Activated B cell treated with CpG ODN at 0.5 μM for 24 hours (primary cell): Measurements from ENCODE around the gene PUM2. TPM values are rescaled to one million over a fixed set of nuclear protein-coding genes. Genes with fewer than 3 reads are reported as not detected.

Source experiments
- ATAC-seq: fragments of 200-7000 bp; cut with Tn5 transposase; one replicate; pipeline ENCODE4 v1.10.0; 2021; ENCODE audit warnings: low read depth, mild to moderate bottlenecking, moderate library complexity
- CTCF ChIA-PET: fragments of 350-600 bp; sonication (Branson Sonifier 250); formaldehyde crosslinking; loops from one replicate; lab custom pipeline; 2021; ENCODE audit warnings: antibody characterized with exemption; lab: Charles Lee
- POLR2A ChIA-PET: fragments of 350-600 bp; sonication (Branson Sonifier 250); formaldehyde crosslinking; loops from one replicate; lab custom pipeline; 2021; ENCODE audit warnings: antibody characterized with exemption; lab: Charles Lee
- DNase-seq: peaks from one replicate; pipeline ENCODE4 v3.0.0; 2022
- H3K27ac Mint-ChIP-seq: one replicate; pipeline ENCODE4 v1.8.0; 2020; ENCODE audit warnings: mixed read lengths
- H3K27me3 Mint-ChIP-seq: one replicate; pipeline ENCODE4 v1.8.0; 2021; ENCODE audit warnings: mixed read lengths
- H3K36me3 Mint-ChIP-seq: one replicate; pipeline ENCODE4 v1.8.0; 2021; ENCODE audit warnings: low read depth, mixed read lengths
- H3K4me1 Mint-ChIP-seq: one replicate; pipeline ENCODE4 v1.8.0; 2021; ENCODE audit warnings: mixed read lengths
- H3K4me3 Mint-ChIP-seq: one replicate; pipeline ENCODE4 v1.8.0; 2020; ENCODE audit warnings: mild to moderate bottlenecking, mixed read lengths
- H3K9me3 Mint-ChIP-seq: one replicate; pipeline ENCODE4 v1.8.0; 2020; ENCODE audit warnings: mixed read lengths
- intact Hi-C: fragments of 100-400 bp; cut with micrococcal nuclease; formaldehyde crosslinking; loops from one replicate; pipeline ENCODE4 v1.15.1; 2024
- total RNA-seq: library from RNA; stranded (reverse); gene quantifications from 2 replicates; pipeline ENCODE4 v1.2.3, GENCODE V29; 2022
- TF ChIP-seq, protein P1 (sequence below): fragments of 200-600 bp; IDR thresholded peaks from one replicate; pipeline ENCODE4 v1.8.0; 2022; ENCODE audit warnings: antibody characterized with exemption, mild to moderate bottlenecking

PUM2 gene
- total RNA-seq, 1 donor from 2014 or later, result 110 TPM

DNA sequence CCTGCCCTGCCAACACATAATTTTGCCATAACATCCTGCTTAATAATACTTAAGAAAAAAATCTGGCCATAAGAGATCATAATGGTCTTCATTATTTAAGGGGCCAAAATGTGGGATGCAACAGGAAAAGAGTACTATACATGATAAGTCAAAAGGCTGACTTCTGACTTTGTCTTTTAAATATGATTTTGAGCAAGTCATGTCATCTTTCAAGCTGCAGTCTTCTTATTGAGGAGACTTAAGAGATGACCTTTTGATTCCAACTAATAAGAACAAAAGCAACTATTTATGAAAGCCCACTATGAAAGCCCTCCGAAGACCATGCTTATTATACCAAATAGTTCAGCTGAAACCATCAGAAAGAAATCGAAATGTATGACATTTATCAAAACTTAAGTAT, 41.6 kb downstream of the PUM2 start:
- ATAC-seq, result no peak
- TF ChIP-seq, protein P1, sequence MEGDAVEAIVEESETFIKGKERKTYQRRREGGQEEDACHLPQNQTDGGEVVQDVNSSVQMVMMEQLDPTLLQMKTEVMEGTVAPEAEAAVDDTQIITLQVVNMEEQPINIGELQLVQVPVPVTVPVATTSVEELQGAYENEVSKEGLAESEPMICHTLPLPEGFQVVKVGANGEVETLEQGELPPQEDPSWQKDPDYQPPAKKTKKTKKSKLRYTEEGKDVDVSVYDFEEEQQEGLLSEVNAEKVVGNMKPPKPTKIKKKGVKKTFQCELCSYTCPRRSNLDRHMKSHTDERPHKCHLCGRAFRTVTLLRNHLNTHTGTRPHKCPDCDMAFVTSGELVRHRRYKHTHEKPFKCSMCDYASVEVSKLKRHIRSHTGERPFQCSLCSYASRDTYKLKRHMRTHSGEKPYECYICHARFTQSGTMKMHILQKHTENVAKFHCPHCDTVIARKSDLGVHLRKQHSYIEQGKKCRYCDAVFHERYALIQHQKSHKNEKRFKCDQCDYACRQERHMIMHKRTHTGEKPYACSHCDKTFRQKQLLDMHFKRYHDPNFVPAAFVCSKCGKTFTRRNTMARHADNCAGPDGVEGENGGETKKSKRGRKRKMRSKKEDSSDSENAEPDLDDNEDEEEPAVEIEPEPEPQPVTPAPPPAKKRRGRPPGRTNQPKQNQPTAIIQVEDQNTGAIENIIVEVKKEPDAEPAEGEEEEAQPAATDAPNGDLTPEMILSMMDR, result no peak
- ChIA-PET CTCF (interaction anchor here (1.4 kb wide), 1 partner anchor 17 kb away, joined by 8 read pairs; no protein-coding TSS in a partner anchor), POLR2A (no interaction called here)
- Mint-ChIP-seq H3K9me3 (no peaks in the 10 kb centered on the region), H3K36me3 (peaks cover 71% of the 10 kb centered on the region), H3K4me3 (no peak overlapping the region), H3K27ac (no peak overlapping the region), H3K4me1 (no peaks in the 10 kb centered on the region), H3K27me3 (no peaks in the 10 kb centered on the region)
- no peak for DNase-seq
- intact Hi-C loops, result loop anchor here (2.0 kb wide), 1 partner anchor 14 kb away; no protein-coding TSS in a partner anchor

- H3K27me3 Mint-ChIP-seq, result no peaks in the 10 kb centered on the region
- no peaks in the 10 kb centered on the region for H3K4me1 Mint-ChIP-seq
- intact Hi-C loops, result no loop called here
- CTCF ChIA-PET, result interaction anchor here (0.7 kb wide), 1 partner anchor 19 kb away, joined by 3 read pairs; no protein-coding TSS in a partner anchor
- ATAC-seq (no peak), DNase-seq (no peak)
- no peak overlapping the region for H3K4me3 Mint-ChIP-seq
- H3K36me3 Mint-ChIP-seq, result peaks cover 76% of the 10 kb centered on the region
- TF ChIP-seq, protein P1, result no peak
- H3K9me3 Mint-ChIP-seq, result no peaks in the 10 kb centered on the region
- no peak overlapping the region for H3K27ac Mint-ChIP-seq
- POLR2A ChIA-PET, result no interaction called here
Observed at GRCh38 chr2:20307311-20307710, 43.3 kb downstream of the PUM2 start.

GRCh38 chr2:20304411-20304810, 46.2 kb downstream of the PUM2 start:
- no peak for ATAC-seq
- Mint-ChIP-seq H3K9me3 (no peaks in the 10 kb centered on the region), H3K27me3 (no peaks in the 10 kb centered on the region), H3K27ac (no peak overlapping the region), H3K4me3 (no peak overlapping the region), H3K36me3 (peaks cover 75% of the 10 kb centered on the region), H3K4me1 (no peaks in the 10 kb centered on the region)
- TF ChIP-seq, protein P1, result no peak
- ChIA-PET POLR2A (no interaction called here), CTCF (interaction anchor here (2.4 kb wide), 1 partner anchor 21 kb away, joined by 12 read pairs; no protein-coding TSS in a partner anchor)
- intact Hi-C loops, result no loop called here
- no peak for DNase-seq

DNA sequence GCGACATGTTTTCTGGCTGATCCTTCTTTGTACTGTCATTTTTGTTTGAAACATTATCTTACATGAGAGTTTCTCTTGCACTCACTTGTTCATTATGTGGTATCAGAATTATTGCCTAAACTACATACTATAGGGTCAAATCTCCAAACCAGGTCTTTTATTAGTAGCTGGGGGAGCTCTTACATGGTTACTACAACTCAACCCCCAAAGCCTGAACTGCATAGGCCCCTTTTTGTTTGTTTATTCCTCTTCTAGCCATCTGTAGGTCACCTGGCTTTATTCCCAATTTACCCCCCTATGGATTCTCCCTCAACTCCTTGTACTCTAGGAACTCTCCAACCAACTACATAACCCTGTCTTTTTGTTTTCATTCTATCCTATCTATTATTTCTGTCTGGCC, 46.7 kb downstream of the PUM2 start:
- no peak for ATAC-seq
- H3K27ac Mint-ChIP-seq, result no peak overlapping the region
- H3K4me3 Mint-ChIP-seq, result no peak overlapping the region
- H3K27me3 Mint-ChIP-seq, result no peaks in the 10 kb centered on the region
- H3K4me1 Mint-ChIP-seq, result no peaks in the 10 kb centered on the region
- peaks cover 75% of the 10 kb centered on the region for H3K36me3 Mint-ChIP-seq
- CTCF ChIA-PET, result interaction anchor here (2.4 kb wide), 1 partner anchor 21 kb away, joined by 12 read pairs; no protein-coding TSS in a partner anchor
- POLR2A ChIA-PET, result no interaction called here
- intact Hi-C loops, result no loop called here
- no peaks in the 10 kb centered on the region for H3K9me3 Mint-ChIP-seq
- TF ChIP-seq, protein P1, result no peak
- DNase-seq, result no peak

- intact Hi-C loops, result no loop called here
- Mint-ChIP-seq H3K9me3 (no peaks in the 10 kb centered on the region), H3K4me1 (no peaks in the 10 kb centered on the region), H3K27me3 (no peaks in the 10 kb centered on the region), H3K27ac (no peak overlapping the region), H3K36me3 (peaks cover 72% of the 10 kb centered on the region), H3K4me3 (no peak overlapping the region)
- ChIA-PET POLR2A (no interaction called here), CTCF (no interaction called here)
- TF ChIP-seq, protein P1, result no peak
- ATAC-seq, result no peak
- no peak for DNase-seq
Observed at GRCh38 chr2:20302019-20302418, 48.6 kb downstream of the PUM2 start.
